ENCODE data around the gene EIF3C. TPM values are rescaled to one million over a fixed set of nuclear protein-coding genes. Genes with fewer than 3 reads are reported as not detected.
"Not testable (repeated sequence)": the region's sequence is repeated elsewhere in the genome, so short reads cannot be mapped to it uniquely, and the experiment has no call there.

The EIF3C gene
- total and polyA plus RNA-seq, 2 of the 4 experiments (the other 2 are of a cell fraction): 132 to 260 TPM

DNA sequence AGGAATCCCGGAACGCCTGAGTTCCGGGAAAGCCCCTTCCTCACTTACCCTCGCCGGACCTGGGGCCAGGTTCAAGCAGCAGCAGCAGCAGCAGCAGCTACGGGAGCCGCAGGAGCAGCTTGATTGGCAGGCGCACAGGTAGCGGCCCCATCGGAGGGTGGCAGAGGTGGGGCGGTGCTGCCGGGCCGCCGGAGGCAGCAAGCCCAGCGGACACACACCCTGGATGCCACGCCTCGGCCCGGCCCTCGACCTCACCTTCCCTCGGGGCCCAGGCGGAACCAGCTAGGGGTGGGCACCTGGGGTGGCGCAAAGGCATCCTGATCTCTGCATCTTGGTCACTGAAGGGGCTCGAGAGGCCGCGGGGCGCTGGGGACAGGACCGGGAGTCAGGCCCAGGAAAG lies 29.4 kb downstream of the EIF3C start:
- H3K18ac ChIP-seq (ENCODE audit: low read depth, low read length); H4K5ac ChIP-seq (ENCODE audit: low read depth, low read length); CTCF ChIA-PET; H4K91ac ChIP-seq (ENCODE audit: insufficient read depth, low read depth, low read length); H2BK5ac ChIP-seq (ENCODE audit: low read depth, low read length, poor library complexity, severe bottlenecking); H3K9me1 ChIP-seq (ENCODE audit: insufficient read depth, low read length); H2AK9ac ChIP-seq (replicated peaks; ENCODE audit: low read depth, low read length, poor library complexity); POLR2A ChIA-PET (ENCODE audit: unreplicated experiment); H2BK20ac ChIP-seq (ENCODE audit: low read depth, low read length); dilution Hi-C loops (cut with HindIII; ENCODE audit: low sequenced_read_pairs, unreplicated experiment); H2AK5ac ChIP-seq (ENCODE audit: low read depth, low read length); H4K20me1 ChIP-seq (ENCODE audit: insufficient read depth, low read length); H4K8ac ChIP-seq (ENCODE audit: low read depth in 2 of 2, low read length in 2 of 2); H3K27me3 ChIP-seq (ENCODE audit: control insufficient read depth, insufficient read depth, low read length); H3K79me1 ChIP-seq (ENCODE audit: low read depth in 1 of 2, low read length in 2 of 2); H3K9ac ChIP-seq (ENCODE audit: low read depth, low read length); H2AFZ ChIP-seq (replicated peaks; ENCODE audit: low read length, poor library complexity); ATAC-seq (ENCODE audit: low read depth); H3K4me3 ChIP-seq (ENCODE audit: insufficient read depth, low read depth, low read length); H3K9me3 ChIP-seq (ENCODE audit: control insufficient read depth, insufficient read depth, low read length); in situ Hi-C loops (cut with MboI; ENCODE audit: low sequenced_read_pairs); DNase-seq; H3K27ac ChIP-seq (ENCODE audit: insufficient read depth, low read length); H3K14ac ChIP-seq (replicated peaks; ENCODE audit: low read depth, low read length); H3K56ac ChIP-seq (ENCODE audit: extremely low read depth, insufficient read depth, low read length); H2BK120ac ChIP-seq (ENCODE audit: low read depth, low read length); H3K4me1 ChIP-seq (ENCODE audit: control insufficient read depth, insufficient read depth, low read length); H2BK15ac ChIP-seq (ENCODE audit: low read depth, low read length); H3K23ac ChIP-seq (ENCODE audit: low read depth, low read length); intact Hi-C loops (cut with micrococcal nuclease); H3K36me3 ChIP-seq (ENCODE audit: control insufficient read depth, insufficient read depth, low read length); BruUV-seq (replicated peaks); H3K4ac ChIP-seq (ENCODE audit: low read depth, low read length); H3K4me2 ChIP-seq (ENCODE audit: low read depth, low read length): not testable (repeated sequence)
- no CpG with 5 or more reads among the region's 27 CpGs for WGBS, 2 experiments (ENCODE audit: extremely low coverage in 2 of 2, insufficient read length in 1 of 2)

DNA sequence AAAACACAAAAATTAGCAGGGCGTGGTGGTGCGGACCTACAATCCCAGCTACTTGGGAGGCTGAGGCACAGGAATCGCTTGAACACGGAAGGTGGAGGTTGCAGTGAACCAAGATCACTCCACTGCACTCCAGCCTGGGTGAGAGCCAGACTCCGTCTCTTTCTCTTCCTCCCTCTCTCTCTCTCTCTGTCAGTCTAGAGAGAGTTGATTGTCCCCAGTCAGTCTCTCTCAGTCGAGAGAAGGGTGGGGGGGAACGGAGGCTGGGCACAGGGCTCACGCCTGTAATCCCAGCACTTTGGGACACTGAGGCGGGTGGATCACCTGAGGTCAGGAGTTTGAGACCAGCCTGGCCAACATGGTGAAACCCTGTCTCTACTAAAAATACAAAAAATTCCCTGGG lies 30.0 kb downstream of the EIF3C start:
- H3K9me1 ChIP-seq (ENCODE audit: insufficient read depth, low read length); dilution Hi-C loops (cut with HindIII; ENCODE audit: low sequenced_read_pairs, unreplicated experiment); H3K23ac ChIP-seq (ENCODE audit: low read depth, low read length); POLR2A ChIA-PET (ENCODE audit: unreplicated experiment); H2BK5ac ChIP-seq (ENCODE audit: low read depth, low read length, poor library complexity, severe bottlenecking); DNase-seq; ATAC-seq (ENCODE audit: low read depth); H3K27ac ChIP-seq (ENCODE audit: insufficient read depth, low read length); H4K91ac ChIP-seq (ENCODE audit: insufficient read depth, low read depth, low read length); H3K56ac ChIP-seq (ENCODE audit: extremely low read depth, insufficient read depth, low read length); H2AK5ac ChIP-seq (ENCODE audit: low read depth, low read length); H4K20me1 ChIP-seq (ENCODE audit: insufficient read depth, low read length); H3K4me3 ChIP-seq (ENCODE audit: insufficient read depth, low read depth, low read length); H3K4me1 ChIP-seq (ENCODE audit: control insufficient read depth, insufficient read depth, low read length); H3K18ac ChIP-seq (ENCODE audit: low read depth, low read length); H3K9me3 ChIP-seq (ENCODE audit: control insufficient read depth, insufficient read depth, low read length); H4K5ac ChIP-seq (ENCODE audit: low read depth, low read length); in situ Hi-C loops (cut with MboI; ENCODE audit: low sequenced_read_pairs); intact Hi-C loops (cut with micrococcal nuclease); H2AFZ ChIP-seq (replicated peaks; ENCODE audit: low read length, poor library complexity); H3K9ac ChIP-seq (ENCODE audit: low read depth, low read length); H4K8ac ChIP-seq (ENCODE audit: low read depth in 2 of 2, low read length in 2 of 2); H3K14ac ChIP-seq (replicated peaks; ENCODE audit: low read depth, low read length); H2AK9ac ChIP-seq (replicated peaks; ENCODE audit: low read depth, low read length, poor library complexity); H3K36me3 ChIP-seq (ENCODE audit: control insufficient read depth, insufficient read depth, low read length); H2BK120ac ChIP-seq (ENCODE audit: low read depth, low read length); CTCF ChIA-PET; H3K79me1 ChIP-seq (ENCODE audit: low read depth in 1 of 2, low read length in 2 of 2); H2BK20ac ChIP-seq (ENCODE audit: low read depth, low read length); H3K4me2 ChIP-seq (ENCODE audit: low read depth, low read length); H2BK15ac ChIP-seq (ENCODE audit: low read depth, low read length); BruUV-seq (replicated peaks); H3K27me3 ChIP-seq (ENCODE audit: control insufficient read depth, insufficient read depth, low read length); H3K4ac ChIP-seq (ENCODE audit: low read depth, low read length): not testable (repeated sequence)
- WGBS, 2 experiments (ENCODE audit: extremely low coverage in 2 of 2, insufficient read length in 1 of 2): no CpG with 5 or more reads among the region's 9 CpGs

All from IMR-90 (cell line).